ENCODE results near the gene TPP2.

TPP2 gene

GRCh38 chr13:102677122-102677521, 80.3 kb downstream of the TPP2 start:
- Mint-ChIP-seq H3K27me3 (ENCODE audit: low read depth, poor library complexity) (peaks cover 5% of the 10 kb centered on the region), H3K36me3 (ENCODE audit: low read depth) (peaks cover 85% of the 10 kb centered on the region), H3K27ac (peak overlapping the region; percentile 43), H3K4me3 (no peak overlapping the region), H3K9me3 (peaks cover 3% of the 10 kb centered on the region), H3K4me1 (peaks cover 22% of the 10 kb centered on the region)
- no peak for TF ChIP-seq CTCF (IDR thresholded peaks at IDR 0.05)
- no peak for DNase-seq

GRCh38 chr13:102678339-102679107, 81.7 kb downstream of the TPP2 start:
- H3K4me1 Mint-ChIP-seq, result peaks cover 22% of the 10 kb centered on the region
- H3K4me3 Mint-ChIP-seq, result peak overlapping the region; percentile 1
- H3K27ac Mint-ChIP-seq, result no peak overlapping the region
- peaks cover 2% of the 10 kb centered on the region for H3K27me3 Mint-ChIP-seq (ENCODE audit: low read depth, poor library complexity)
- peaks cover 71% of the 10 kb centered on the region for H3K36me3 Mint-ChIP-seq (ENCODE audit: low read depth)
- TF ChIP-seq CTCF (IDR thresholded peaks at IDR 0.05), result no peak
- peaks cover 3% of the 10 kb centered on the region for H3K9me3 Mint-ChIP-seq
- DNase-seq, result no peak

- no peak overlapping the region for H3K27ac Mint-ChIP-seq
- no peak for DNase-seq
- H3K9me3 Mint-ChIP-seq, result peaks cover 3% of the 10 kb centered on the region
- peaks cover 63% of the 10 kb centered on the region for H3K36me3 Mint-ChIP-seq (ENCODE audit: low read depth)
- no peak overlapping the region for H3K4me3 Mint-ChIP-seq
- no peak for TF ChIP-seq CTCF (IDR thresholded peaks at IDR 0.05)
- peaks cover 2% of the 10 kb centered on the region for H3K27me3 Mint-ChIP-seq (ENCODE audit: low read depth, poor library complexity)
- peaks cover 22% of the 10 kb centered on the region for H3K4me1 Mint-ChIP-seq
Observed at GRCh38 chr13:102679449-102680132, 82.8 kb downstream of the TPP2 start.

GRCh38 chr13:102680133-102680717, 83.4 kb downstream of the TPP2 start:
- Mint-ChIP-seq H3K9me3 (peaks cover 3% of the 10 kb centered on the region), H3K27me3 (ENCODE audit: low read depth, poor library complexity) (peaks cover 2% of the 10 kb centered on the region), H3K4me1 (peaks cover 22% of the 10 kb centered on the region), H3K4me3 (no peak overlapping the region), H3K27ac (peak overlapping the region; percentile 76), H3K36me3 (ENCODE audit: low read depth) (peaks cover 61% of the 10 kb centered on the region)
- DNase-seq, result no peak
- no peak for TF ChIP-seq CTCF (IDR thresholded peaks at IDR 0.05)

- H3K36me3 Mint-ChIP-seq (ENCODE audit: low read depth), result peaks cover 53% of the 10 kb centered on the region
- no peak for TF ChIP-seq CTCF (IDR thresholded peaks at IDR 0.05)
- peak overlapping the region; percentile 76 for H3K27ac Mint-ChIP-seq
- H3K9me3 Mint-ChIP-seq, result peaks cover 3% of the 10 kb centered on the region
- peaks cover 22% of the 10 kb centered on the region for H3K4me1 Mint-ChIP-seq
- peaks cover 2% of the 10 kb centered on the region for H3K27me3 Mint-ChIP-seq (ENCODE audit: low read depth, poor library complexity)
- DNase-seq, result no peak
- H3K4me3 Mint-ChIP-seq, result no peak overlapping the region
Observed at GRCh38 chr13:102680842-102681740, 84.3 kb downstream of the TPP2 start.
